Stimulated activated CD8-positive, alpha-beta memory T cell treated with anti-CD3 and anti-CD28 coated beads, Interleukin-2, amount 100 ng/mL, for 1 hour (primary cell): Measurements from ENCODE around the gene GPC6.

Source experiments
- DNase-seq, 2 donors: peaks; one replicate each; pipeline ENCODE4 v3.0.0-alpha.2; 2020; ENCODE audit warnings: low read depth in 2 of 2

The GPC6 gene

DNA sequence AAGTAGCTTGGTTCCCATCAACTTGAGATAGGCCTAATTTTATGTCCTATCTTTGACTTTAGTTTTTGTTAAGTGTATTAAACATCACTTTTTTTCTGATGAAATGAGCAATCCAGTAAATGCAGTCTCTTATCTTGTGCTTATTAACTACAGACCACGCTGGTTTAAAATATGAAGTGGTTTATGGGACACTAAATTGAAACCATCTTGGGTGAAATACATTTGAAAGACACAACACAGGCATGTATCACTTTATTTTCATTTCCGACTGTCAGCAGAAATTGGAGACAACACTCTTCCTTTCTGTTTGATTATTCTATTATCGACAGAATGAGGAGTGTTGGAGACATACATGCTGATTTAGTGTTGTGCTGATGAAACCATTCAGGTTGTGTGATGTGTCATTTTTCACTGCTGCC is 447.7 kb downstream of the GPC6 start:
- DNase-seq, result no peak

DNA sequence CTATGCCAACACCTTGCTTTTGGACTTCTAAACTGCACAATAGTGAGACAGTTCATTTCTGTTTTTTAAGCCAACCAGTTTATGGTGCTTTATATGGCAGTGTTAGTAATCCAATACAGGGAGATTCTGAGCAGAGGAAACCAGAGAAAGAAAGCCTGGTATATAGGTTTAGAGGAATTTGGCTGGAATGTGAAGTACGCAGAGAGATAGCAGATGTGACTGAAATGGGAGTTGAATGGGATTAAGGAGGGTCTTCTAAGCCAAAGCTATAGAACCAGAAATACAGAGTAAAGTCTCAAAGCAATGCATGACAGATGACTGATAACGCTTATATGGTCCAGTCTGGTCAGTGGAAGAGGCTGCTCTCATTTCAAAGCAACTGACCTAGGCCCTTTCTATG is 453.7 kb downstream of the GPC6 start:
- no peak for DNase-seq

DNA sequence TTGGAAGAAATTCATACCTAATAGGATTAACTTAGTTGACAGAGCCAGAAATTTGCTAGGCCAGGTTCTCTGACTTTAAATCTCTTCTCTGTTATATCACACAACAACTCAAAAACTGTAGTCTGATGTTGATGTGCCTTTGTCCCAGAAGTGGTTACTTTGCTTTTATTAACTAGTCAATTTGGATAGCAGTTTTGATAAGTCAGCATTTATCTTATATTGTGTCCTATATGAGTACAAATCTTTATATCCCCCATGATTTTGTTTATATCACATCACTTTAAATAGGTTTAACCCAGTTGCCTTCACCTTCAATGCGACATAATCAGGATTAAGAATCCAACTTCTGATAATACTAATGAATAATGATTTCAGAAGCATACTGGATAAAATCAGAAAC is 459.3 kb downstream of the GPC6 start:
- DNase-seq, result no peak

GRCh38 chr13:93686399-93686798 is 459.8 kb downstream of the GPC6 start:
- no peak for DNase-seq

DNA sequence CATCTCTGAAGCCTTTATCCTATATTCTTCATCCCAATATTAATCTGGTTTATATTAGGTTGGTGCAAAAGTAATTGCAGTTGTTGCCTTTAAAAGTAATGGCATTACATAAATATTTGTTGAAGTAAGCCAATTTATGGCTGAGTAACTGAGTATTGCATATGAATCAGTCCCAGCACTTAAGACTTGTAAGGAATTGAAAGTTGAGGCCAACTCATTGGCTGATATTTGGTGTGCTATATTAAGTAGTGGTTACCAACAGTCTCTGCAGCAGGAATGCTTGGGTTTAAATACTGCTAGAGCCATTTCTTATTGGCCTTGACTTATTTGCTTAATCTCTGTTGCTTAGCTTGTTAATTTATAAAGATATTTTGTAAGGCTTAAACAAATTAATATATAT is 460.7 kb downstream of the GPC6 start:
- DNase-seq, result no peak

DNA sequence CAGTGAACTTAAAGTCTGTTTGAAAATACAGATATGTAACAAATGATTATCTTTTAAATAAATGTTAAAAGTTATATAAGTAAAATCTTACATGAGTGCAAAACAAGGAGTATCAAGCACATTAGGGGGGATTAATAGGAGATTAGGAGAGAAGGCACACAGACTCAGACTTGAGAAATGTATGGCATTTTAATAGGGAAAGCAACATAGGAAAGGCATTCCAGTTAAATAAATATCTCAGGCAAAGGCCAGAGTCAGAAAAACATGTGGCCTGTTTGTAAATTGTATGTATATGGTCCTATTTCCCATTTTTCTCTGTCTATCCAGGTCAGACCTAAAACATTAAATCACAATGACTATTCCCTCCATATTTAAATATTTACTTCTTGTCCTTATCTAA is 462.7 kb downstream of the GPC6 start:
- no peak for DNase-seq

DNA sequence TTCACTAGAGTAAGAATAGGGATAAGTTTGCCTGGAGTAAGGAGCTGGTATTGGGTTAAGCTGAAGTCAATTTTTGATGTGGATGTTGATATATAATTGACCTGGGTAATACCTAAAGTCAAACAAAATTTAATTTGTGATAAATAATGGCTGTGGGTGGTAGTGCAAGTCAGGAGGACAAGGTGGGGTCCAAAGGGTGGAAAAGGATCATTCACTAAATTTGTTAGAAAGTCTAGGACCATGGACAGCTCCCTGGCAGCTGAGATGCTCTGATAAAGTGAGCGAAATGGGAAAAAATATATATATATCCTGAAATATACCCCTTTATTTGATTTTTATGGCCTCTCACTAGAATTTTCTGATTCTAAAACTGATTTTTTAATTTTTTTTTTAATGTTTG is 463.5 kb downstream of the GPC6 start:
- no peak for DNase-seq

- no peak for DNase-seq
These were observed 471.5 kb downstream of the GPC6 start for GRCh38 chr13:93698016-93698613.

DNA sequence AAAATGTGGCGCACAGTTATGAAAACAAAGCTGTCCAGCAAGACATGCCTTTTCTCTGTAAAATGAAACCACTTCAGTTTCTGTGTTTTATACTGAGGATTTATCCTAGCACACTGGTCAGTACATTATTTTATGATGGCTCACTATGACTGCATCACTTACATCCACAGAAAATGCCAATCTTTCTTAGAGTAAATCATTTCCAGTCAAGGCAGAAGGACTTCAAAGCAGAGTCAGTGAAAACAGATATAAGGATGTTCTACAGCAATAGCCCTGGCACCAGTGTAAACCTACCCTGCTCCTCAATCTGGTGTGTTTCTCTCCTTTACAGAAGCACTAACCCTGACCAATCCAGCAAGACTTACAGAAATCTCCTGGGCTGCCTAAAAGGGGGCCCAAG is 473.5 kb downstream of the GPC6 start:
- DNase-seq, result no peak

DNA sequence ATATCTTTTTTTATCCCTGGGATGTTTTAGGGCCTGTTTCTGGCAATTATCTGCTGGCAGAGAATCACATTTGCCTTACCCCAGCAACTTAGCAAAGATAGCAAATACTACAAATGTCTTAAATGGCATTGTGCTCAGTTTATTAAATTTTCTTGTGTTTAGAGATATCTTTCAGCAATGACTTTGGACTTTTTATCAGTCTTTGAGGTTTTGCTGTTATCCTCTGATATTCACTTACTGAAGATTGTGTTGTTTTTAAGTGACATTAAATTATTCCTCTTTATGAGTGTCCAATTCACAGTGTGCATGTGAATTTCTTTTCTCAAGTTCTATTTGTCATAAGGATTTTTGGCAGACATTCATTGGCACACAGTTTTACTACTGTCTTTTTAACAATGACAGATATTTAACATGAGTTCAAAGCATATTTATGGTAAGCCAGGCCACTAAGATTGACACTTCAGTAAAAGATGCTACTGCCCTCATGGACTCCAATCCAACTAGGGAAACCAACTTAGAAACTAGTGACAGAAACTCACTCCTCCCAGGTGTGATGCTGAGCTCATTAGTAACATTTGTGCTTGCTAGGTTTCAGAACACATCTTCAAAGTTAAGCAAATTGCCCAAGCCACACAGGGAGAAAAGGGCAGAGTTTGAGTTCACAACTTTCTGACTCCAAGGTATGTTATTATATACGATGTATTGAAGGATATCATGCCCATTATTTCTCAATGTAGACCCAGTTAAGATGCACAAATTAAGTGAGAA is 481.9 kb downstream of the GPC6 start:
- no peak for DNase-seq

GRCh38 chr13:93709506-93710244 is 483.1 kb downstream of the GPC6 start:
- DNase-seq, result no peak

- no peak for DNase-seq
These were observed 487.6 kb downstream of the GPC6 start for GRCh38 chr13:93714171-93714570.

- no peak for DNase-seq
These were observed 489.3 kb downstream of the GPC6 start for GRCh38 chr13:93715866-93716265.

- DNase-seq, result no peak
These were observed 490.0 kb downstream of the GPC6 start for GRCh38 chr13:93716623-93717022.

DNA sequence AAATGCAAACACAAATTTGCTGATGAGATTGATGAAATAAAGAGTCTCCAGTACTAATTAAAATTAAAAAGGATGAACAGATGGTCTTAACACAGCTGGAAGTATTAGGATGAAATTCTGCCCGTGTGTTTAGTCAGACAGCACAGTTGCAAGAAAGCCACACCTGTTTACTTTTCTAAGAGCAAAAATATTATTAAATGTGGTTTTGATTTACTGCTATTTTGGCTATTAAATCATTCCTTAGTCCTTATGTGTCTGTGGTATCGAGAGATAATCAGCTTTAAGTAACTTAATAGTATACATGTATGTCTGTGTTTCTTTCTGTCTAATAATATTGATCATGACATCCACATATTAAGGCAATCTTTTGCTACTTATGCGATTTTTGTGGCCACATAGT is 494.9 kb downstream of the GPC6 start:
- DNase-seq, result no peak

GRCh38 chr13:93723316-93723715 is 496.7 kb downstream of the GPC6 start:
- DNase-seq, result no peak

- no peak for DNase-seq
These were observed 497.6 kb downstream of the GPC6 start for GRCh38 chr13:93724187-93724586.

DNA sequence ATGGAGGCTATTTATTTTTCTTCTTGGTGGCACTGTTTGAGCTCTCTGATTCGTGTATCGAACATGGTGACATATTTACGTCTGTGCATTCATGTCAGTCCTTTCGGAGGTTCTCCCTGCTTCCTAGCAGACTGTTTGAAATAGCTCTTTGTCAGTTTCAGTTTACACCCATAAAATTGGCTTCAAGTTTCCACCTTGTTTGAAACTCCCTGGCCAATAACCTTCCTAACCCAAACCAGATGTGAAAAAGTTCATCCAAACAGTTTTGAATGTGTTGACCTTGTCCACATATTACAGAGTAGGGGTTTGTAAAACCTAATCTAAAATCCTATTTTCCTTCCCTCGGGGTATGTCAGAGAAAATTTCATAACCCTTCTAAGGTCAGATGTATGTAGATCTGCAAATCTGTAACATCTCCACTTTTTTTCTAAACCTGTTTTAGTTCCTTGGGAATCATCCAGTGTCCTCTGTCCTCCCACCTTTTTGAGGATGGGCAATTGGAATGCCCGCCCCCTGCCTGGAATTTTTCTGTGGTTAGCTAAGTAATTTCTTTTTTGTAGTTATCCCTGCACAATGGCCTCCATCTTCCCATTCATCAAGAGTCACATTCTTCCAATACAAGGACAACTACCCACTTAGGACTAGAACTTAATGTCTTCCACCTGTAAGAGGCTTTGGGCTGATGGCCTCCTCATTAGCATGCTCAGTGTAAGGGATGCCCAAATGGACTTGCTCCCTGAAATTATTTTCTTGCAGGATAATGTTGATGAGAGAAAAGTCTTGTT is 499.8 kb downstream of the GPC6 start:
- no peak for DNase-seq

DNA sequence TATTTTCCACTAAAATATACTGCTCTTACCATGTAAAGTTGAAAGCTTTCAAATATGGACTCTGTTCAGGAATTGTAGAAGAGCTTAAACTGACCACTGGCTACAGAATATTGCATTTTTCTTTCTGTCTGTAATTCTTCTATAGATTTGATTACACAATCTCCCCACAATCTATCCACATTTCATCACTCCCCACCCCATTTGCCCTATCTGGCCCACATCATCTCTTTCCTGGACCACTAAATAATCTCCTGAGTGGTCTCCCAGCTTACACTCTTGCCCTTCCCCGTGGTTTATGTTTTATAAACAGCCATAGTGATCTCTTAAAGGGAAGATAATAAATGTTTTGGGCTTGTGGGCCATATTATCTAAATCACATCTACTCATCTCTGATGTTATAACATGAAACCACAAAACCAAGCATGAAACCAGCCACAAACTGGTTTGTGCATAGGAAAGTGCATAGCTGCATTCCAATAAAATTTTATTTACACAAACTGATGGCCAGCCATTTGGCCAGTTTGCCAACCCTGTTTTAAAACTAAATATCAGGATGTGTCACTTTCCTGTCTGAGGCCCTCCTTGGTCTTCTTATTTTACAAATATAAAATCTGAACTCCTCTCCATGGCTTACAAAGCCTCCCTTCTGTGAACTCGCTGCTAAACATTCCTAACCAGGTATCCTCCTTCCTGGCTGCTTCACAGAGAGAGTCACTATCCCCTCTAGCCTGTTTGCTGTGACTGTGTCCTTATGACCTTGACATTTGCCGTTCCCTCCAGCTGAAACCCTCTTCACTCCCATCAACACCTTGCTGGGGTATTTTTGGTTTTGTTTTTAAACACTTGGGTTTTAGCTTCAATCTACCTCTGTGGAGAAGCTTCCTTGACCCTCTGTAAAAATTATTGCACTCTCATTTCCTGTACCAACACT is 500.9 kb downstream of the GPC6 start:
- no peak for DNase-seq

DNA sequence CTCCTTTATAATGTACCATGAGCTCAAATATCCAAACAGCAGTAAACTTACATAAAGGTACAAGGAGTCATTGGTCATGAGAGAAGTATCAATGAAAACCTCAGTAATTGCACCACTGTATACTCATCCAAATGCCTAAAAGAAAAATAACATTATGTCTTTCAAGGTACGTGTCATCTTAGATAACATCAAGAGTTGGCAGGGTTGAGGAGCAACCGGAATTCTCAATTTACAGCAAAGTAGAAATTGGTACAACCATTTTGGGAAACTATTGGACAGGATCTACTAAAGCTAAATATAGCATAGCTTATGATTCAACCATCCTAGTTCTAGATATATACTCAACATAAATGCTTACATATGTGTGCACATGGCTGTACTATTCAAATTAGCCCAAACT is 502.8 kb downstream of the GPC6 start:
- no peak for DNase-seq

DNA sequence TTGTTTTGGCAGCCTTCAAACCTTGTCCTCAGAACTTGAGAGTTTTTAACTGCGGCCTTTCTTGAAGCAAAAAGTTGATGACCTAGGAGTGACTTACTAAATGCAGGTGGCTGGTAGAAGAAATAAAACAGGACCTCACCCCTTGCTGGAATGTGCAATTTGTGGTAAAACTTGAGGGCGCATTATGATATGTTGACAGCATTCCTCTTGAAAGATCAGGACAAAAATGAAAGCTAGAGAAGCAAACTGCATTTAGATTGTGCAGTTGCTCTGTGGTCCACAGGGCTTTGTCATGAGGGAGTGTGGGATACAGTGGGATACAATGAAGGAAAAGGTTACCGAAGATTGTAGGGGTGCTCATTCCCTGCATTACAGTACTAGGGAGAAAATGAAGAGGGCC is 504.2 kb downstream of the GPC6 start:
- DNase-seq, result no peak
